Erythroblast (primary cell): ENCODE results near the gene GPR82.
"Not testable (repeated sequence)": the region's sequence is repeated elsewhere in the genome, so short reads cannot be mapped to it uniquely, and the experiment has no call there.

Source experiments
- DNase-seq, 2 experiments: peaks; one replicate each; lab custom pipeline; 2025; lab: John Stamatoyannopoulos, UW
- GATA1 ChIP-seq: IDR thresholded peaks from 2 replicates; pipeline ENCODE4 v1.6.1; 2011; ENCODE audit warnings: low read depth, mild to moderate bottlenecking, control low read depth, low read length, moderate library complexity
- POLR2A ChIP-seq: IDR thresholded peaks from 2 replicates; pipeline ENCODE4 v1.6.1; 2011; ENCODE audit warnings: mild to moderate bottlenecking, low read length

The GPR82 gene, protein sequence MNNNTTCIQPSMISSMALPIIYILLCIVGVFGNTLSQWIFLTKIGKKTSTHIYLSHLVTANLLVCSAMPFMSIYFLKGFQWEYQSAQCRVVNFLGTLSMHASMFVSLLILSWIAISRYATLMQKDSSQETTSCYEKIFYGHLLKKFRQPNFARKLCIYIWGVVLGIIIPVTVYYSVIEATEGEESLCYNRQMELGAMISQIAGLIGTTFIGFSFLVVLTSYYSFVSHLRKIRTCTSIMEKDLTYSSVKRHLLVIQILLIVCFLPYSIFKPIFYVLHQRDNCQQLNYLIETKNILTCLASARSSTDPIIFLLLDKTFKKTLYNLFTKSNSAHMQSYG

DNA sequence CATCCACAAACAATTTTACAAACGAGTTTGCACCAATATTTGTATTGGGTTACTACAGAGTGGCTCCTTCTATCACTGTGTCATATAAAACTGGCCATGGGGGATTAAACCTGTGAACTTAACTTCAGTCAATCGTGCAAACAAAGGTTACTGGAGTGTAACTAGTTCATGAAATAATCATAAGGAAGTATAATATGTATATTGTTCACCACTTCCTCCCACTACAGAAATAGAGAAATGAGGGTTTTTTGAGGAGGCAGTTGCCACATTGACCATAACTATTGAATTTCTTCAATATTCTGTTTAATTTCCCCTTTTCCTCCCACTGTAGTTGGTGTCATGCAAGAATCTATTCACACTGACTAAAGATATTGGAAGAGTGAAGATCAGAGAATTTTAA is at the start of gene GPR82:
Gene GPR82 (plus strand): TSS at position 356 of the 400 bp plus-strand sequence. CDS start 2,846 bp downstream, outside the sequence.
- DNase-seq = no peak
- TF ChIP-seq POLR2A = no peak
- no peak for TF ChIP-seq GATA1

DNA sequence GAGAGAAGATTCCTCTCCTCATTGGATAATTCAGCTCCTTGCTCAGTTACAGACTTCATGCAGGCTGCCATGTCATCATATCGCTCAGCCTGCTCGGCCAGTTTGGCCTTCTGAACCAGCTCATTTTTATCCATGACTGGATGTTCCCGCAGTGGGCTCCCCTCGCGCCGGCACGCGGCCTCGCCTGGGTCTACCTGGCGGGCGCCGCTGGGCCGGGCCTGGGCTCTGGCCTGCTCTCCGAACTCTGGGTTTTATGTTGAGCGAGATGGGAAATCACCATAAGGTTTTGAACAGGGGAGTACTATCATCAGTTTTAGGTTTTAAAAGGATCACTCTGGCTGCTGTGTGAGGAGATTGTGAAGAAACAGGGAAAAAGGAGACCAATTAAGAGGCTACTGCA is 47.6 kb upstream of the GPR82 start:
- DNase-seq = not testable (repeated sequence)

DNA sequence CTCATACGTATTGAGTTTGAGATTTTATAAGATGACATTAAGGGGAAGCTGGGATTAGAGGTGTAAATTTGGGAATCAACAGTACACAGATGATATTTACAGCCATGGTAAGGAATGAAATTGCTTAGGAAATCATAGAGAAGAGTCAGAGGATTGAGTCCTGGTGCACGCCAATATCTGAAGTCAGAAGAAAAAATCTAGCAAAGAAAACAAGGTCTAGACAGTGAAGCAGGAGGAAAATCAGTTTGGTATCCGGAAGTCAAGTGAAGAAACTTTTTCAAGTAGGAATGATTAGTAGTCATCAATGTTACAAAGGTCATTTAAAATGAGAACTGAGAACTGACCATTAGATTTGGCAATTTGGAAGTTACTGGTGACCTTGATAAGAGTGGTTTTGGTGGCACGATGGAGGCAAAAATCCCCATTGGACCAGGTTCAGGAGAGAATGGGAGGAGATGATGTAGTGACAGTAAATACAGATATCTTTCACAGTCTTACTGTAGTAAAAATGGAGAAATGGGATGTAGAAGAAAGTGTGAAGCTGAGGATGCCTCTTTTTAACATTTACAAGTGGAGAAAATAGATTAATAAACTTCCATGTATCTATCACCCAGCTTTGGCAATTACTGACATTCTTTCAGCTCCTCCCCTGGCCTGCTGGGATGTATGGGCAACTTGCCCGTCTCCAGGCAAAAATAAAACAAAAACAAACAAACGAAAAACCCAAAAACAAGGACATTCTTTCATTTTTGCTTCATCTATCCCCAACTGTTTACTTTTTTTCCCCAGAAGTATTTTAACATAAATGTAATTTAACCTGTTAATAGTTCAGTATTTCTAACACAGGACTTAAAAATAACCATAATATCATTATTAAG is 46.6 kb upstream of the GPR82 start:
- TF ChIP-seq POLR2A (no peak), GATA1 (no peak)
- DNase-seq = no peak

DNA sequence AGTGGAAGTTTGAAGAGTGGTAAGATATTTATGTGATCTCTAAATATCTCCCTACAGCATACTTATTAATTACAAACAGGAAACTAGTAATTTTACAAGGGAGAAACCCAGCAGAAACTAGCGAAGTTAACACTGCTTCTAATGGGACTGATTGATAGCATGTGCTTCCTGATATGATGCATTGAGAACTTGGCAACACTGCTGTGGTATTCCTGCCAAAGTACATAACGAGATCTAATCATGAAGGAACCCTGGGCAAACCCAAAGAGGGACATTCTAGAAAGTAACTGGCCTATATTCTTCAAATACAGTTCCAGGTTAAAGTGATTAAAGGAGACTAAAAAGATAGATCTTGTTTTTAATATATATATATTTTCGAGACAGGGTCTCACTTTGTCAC is 39.8 kb upstream of the GPR82 start:
- DNase-seq = no peak
- TF ChIP-seq GATA1 = no peak
- TF ChIP-seq POLR2A = no peak

DNA sequence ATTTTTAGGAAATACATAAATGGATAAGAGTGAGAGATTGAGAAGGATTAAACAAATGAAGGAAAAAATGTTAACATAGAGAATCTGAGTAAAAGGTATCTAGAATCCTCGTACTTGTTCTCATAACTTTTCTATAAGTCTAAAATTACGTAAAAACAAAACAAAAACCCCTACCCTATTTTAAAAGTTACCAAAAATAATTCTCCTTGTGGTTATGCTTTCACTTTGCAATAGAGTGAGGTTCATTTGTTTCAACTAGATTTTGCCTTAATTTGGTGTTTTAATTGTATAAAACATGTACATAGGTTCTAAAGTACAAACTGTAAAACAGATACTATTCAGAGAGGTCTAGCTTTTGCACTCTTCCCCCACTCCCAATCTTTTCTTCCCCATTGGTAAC is 39.0 kb upstream of the GPR82 start:
- no peak for DNase-seq
- TF ChIP-seq GATA1 (no peak), POLR2A (no peak)

DNA sequence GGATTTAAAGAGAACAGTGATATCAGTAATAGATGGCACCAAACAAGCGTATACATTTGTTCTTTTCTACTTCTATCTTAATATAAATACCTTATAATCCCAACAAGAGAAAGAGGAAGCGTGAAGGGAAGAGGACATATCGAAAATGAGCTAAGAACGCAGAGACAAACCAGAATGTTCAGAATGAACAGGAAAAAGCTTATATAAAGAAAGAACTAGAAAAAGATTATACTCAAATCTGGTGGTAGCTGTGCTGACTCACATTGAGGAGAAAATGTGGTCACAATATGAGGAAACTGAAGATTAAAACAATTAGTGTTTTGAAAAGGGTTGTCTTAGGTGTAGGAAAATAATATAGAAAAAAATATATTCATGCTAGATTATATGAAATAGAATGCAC is 37.2 kb upstream of the GPR82 start:
- TF ChIP-seq GATA1 (no peak), POLR2A (no peak)
- DNase-seq = no peak

DNA sequence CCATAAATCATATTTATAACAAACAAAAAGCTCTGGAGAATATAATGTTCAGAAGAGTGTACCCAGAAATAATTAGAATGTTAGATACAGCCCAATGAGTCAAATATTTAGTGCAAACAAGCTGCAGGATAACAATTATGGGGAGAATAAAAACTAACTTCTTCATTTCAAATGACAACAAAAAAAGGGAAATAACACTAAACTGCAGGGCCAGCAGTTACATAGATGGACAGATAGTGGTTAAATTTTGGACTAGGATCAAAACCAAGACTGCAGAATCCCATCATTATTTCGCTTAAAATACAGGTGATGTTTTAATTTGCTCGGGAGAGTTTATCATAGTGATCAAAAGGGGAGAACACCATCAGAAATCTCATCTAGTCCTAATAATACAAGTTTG is 35.8 kb upstream of the GPR82 start:
- no peak for DNase-seq
- no peak for TF ChIP-seq GATA1
- no peak for TF ChIP-seq POLR2A

DNA sequence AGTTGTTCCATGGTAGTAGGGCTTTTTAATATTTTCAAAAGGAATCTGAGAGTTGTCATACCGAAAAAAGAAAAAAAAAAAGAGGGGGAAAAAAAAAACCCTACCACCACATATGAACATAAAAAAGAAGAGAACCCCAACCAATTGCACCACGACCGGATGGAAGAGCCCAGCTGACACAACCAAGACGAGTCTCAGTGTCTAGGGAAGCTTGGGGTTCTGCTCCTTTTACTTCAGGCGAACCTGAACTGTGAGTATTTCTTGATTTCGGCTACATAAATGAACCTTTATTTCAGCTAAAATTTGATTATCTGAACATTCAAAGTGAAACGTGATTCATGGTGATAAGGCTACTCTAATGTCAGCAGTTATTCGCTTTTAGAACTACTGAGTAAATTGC is 35.1 kb upstream of the GPR82 start, which contains the start of gene GPR34:
Gene GPR34 (plus strand): TSS at position 139 of the 400 bp plus-strand sequence. CDS start 6,661 bp downstream, outside the sequence.
- no peak for DNase-seq
- no peak for TF ChIP-seq POLR2A
- no peak for TF ChIP-seq GATA1

DNA sequence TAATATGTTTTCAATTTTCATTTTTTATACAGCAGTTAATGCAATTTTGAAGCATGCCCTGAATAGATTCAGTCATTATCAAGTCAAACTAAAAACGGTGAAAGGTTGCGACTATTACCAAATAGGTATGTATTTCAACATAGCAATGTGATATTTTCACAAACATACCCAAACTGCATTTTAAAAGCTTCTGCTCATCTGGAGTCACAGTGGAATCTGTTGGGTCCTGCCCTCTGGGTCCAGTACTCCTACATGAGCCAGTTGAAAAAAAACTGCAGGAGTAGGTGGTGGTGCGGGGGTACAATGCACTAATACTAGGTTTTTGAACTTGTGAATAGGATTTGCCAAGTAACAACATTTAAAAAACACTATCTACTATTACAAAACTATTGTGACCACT is 34.3 kb upstream of the GPR82 start:
- no peak for DNase-seq
- TF ChIP-seq GATA1 = no peak
- no peak for TF ChIP-seq POLR2A

DNA sequence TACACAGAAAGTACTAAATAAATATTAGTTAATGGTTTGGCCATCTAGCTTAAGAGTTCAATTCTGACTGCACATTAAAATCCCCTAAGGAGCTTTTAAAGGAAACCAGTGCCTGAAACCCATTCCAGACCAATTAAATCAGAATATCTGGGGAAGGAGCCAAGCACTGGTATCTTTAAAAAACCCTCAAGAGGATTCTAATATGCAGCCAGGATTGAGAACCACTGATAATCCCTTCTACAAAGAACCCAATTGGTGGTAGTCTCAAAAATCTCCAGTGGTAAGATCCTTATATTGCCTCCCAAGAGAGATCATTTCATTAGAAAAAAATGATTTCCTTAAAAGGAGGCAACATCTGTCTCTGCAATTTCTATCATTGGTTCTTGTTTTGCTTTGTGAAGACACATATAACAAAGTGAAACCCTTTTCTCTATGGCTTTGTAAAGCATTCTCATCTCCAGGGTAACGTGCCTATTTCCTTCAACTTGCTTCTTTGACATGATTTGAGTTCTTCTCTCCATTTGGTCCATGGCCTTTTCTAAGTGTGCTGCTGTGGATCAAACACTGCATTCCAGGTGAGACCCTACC is 31.7 kb upstream of the GPR82 start:
- DNase-seq = no peak

DNA sequence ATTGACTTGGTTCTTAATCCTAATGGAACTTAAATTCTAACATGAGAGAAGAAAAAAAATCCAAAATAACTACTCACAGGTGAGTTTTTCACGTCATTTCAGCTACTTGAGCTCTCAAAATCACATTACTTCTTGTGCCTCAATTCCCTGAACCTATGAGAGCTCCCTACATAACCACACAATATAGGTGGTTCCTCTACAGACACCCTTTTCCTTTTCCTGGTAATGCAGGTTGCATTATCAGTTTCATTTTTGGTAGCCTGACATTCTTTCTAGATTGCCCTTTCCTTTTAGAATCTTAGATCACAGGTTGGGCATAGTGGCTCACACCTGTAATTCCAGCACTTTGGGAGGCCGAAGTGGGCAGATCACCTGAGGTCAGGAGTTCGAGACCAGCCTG is 31.0 kb upstream of the GPR82 start:
- DNase-seq = no peak
- TF ChIP-seq POLR2A (no peak), GATA1 (no peak)

More for the DNA sequence above, 31.7 kb upstream of the GPR82 start:
- TF ChIP-seq POLR2A (no peak), GATA1 (no peak)

DNA sequence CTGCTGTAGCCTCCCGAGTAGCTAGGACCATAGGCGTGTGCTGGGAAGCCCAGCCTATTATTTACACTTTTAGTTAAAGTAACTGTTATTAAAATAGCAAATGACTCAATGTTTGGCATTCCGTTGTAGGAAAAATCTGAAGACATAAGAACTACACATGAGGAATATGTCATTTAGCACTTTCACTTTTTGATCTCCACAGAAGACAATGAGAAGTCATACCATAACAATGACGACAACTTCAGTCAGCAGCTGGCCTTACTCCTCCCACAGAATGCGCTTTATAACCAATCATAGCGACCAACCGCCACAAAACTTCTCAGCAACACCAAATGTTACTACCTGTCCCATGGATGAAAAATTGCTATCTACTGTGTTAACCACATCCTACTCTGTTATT is 28.6 kb upstream of the GPR82 start:
- TF ChIP-seq POLR2A (no peak), GATA1 (no peak)
- DNase-seq = no peak

DNA sequence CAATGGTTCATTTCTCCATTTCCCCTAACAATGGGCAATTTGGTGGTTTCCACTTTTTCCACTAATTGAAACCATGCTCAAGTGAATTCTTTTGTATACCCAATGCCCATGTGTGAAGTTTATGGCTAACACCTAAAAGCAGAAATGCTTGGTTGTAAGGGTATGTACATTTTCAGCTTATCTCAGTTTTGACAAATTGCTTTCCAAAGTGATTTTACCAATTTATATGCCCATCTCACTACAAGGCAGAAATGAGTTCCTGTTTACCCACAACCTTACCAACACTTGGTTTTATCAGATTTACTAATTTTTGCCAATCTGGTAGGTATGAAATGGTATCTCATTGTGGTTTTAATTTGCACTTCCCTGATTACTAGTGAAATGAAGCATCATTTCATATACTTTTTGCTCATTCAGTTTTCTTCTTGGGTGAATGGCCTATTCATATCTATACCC is 20.4 kb upstream of the GPR82 start:
- DNase-seq = no peak
- no peak for TF ChIP-seq GATA1
- TF ChIP-seq POLR2A = no peak

DNA sequence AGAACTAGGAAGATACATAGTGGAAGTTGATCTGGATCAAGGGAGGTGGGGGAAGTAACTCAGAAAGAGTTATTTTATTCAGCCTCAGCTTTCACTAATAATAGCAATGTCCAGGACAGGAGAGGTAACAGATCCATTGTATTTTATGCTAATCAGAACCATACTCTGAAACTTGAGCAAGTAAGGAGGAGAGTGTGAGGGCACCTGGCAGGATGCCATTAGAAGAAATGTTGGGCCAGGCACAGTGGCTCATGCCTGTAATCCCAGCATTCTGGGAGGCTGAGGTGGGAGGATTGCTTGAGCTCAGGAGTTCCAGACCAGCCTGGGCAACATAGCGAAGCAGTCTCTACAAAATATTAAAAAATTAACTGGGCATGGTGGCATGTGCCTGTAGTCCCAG is 18.9 kb upstream of the GPR82 start:
- DNase-seq = no peak
- TF ChIP-seq POLR2A (no peak), GATA1 (no peak)
